ENCODE measurements around the gene KIDINS220.
"Not testable (repeated sequence)": the region's sequence is repeated elsewhere in the genome, so short reads cannot be mapped to it uniquely, and the experiment has no call there.

KIDINS220 gene

DNA sequence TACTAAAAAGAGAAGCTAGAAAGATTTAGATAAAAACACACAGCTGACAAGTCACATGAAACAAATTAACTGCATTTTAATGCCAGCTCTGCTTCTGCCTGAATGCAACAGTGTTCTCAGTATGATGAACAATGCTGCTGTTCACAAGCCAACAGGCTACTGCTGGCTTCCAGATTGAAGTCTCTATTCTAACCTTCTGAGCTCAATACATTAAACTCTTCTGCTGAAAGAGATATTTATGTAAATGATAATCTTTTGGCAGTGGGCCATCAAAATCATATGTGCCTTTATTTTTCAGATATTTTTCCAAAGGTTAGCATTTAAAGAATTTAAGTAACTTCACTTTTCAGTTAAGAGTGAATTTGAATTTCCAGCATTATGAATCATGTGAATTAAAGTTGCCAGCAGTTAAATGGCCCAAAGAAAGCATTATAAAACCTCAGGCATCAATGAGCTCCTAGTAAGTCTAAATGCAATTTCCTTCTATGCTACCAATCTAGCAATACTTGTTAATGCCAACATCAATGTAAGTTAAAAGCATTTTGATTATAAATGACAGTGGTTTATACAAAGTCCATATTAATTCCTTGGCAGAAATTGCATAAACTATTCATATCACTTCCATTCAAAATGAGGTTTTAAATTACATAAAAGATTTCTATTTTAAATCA lies 83.2 kb downstream of the KIDINS220 start:
- H3K27ac Mint-ChIP-seq (ENCODE audit: low read depth), result no peak overlapping the region
- ATAC-seq (replicated peaks; ENCODE audit: extremely low read depth, poor library complexity, severe bottlenecking) (no peak), DNase-seq (ENCODE audit: low spot score in 2 of 2) (no peak)
- H3K27me3 Mint-ChIP-seq, result no peaks in the 10 kb centered on the region
- H3K4me3 Mint-ChIP-seq, result no peak overlapping the region
- H3K36me3 Mint-ChIP-seq (ENCODE audit: insufficient read depth), result peaks cover 11% of the 10 kb centered on the region
- H3K9me3 Mint-ChIP-seq, result no peaks in the 10 kb centered on the region
- H3K4me1 Mint-ChIP-seq, result peaks cover 6% of the 10 kb centered on the region

- Mint-ChIP-seq H3K4me1 (peaks cover 6% of the 10 kb centered on the region), H3K27ac (ENCODE audit: low read depth) (no peak overlapping the region), H3K27me3 (no peaks in the 10 kb centered on the region), H3K36me3 (ENCODE audit: insufficient read depth) (peaks cover 11% of the 10 kb centered on the region), H3K4me3 (no peak overlapping the region), H3K9me3 (no peaks in the 10 kb centered on the region)
- ATAC-seq (replicated peaks; ENCODE audit: extremely low read depth, poor library complexity, severe bottlenecking) (no peak), DNase-seq (ENCODE audit: low spot score in 2 of 2) (no peak)
These were observed 83.8 kb downstream of the KIDINS220 start for GRCh38 chr2:8753609-8754008.

- no peak overlapping the region for H3K4me3 Mint-ChIP-seq
- ATAC-seq (replicated peaks; ENCODE audit: extremely low read depth, poor library complexity, severe bottlenecking), result no peak
- no peaks in the 10 kb centered on the region for H3K27me3 Mint-ChIP-seq
- DNase-seq (ENCODE audit: low spot score in 2 of 2), result no peak
- peaks cover 11% of the 10 kb centered on the region for H3K36me3 Mint-ChIP-seq (ENCODE audit: insufficient read depth)
- peaks cover 6% of the 10 kb centered on the region for H3K4me1 Mint-ChIP-seq
- H3K27ac Mint-ChIP-seq (ENCODE audit: low read depth), result no peak overlapping the region
- H3K9me3 Mint-ChIP-seq, result no peaks in the 10 kb centered on the region
These were observed 85.0 kb downstream of the KIDINS220 start for GRCh38 chr2:8752385-8752784.

DNA sequence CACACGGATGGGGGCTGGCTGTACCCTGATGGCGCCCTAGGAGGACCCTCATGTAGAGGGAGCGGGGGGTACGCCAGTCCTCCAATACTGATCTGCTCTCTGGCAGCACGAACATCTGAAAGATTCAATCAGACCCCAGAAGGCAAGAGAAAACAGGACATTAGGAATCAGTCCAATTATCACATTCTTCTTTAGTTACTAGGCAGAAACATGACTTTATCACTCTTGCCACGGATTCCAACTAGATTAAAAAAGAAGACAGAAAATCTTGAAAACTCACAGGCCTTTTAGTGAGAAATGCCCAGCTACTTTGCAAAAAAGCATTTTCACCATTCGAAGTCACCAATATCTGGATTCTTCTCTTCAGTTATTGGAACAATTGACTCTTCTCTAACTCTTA lies 87.2 kb downstream of the KIDINS220 start:
- Mint-ChIP-seq H3K36me3 (ENCODE audit: insufficient read depth) (peaks cover 15% of the 10 kb centered on the region), H3K27me3 (no peaks in the 10 kb centered on the region), H3K4me1 (peaks cover 6% of the 10 kb centered on the region), H3K4me3 (no peak overlapping the region), H3K9me3 (no peaks in the 10 kb centered on the region), H3K27ac (ENCODE audit: low read depth) (no peak overlapping the region)
- no peak for DNase-seq (ENCODE audit: low spot score in 2 of 2)
- ATAC-seq (replicated peaks; ENCODE audit: extremely low read depth, poor library complexity, severe bottlenecking), result no peak

DNA sequence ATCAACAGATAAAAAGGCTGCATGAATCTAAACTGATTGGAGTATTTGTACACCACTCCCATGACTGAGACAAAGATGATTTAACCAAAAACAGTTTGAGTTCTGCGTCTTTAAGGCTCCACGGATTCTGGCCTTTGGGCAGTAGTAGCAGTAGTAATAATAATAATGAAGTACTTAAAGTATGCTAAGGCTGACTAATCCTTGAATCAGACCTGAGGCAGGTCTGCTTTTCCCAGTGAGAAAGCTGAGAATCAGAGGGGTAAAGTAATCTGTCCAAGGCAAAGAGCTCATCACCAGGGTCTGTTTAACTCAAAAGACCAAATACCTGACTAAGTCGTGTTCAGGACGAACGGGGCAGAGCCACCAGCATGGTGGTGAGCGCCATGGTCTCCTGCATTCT lies 94.2 kb downstream of the KIDINS220 start:
- no peaks in the 10 kb centered on the region for H3K27me3 Mint-ChIP-seq

GRCh38 chr2:8740136-8740535 lies 97.3 kb downstream of the KIDINS220 start:
- ATAC-seq (replicated peaks; ENCODE audit: extremely low read depth, poor library complexity, severe bottlenecking), result no peak

More for the DNA sequence above, 94.2 kb downstream of the KIDINS220 start:
- Mint-ChIP-seq H3K27ac (ENCODE audit: low read depth) (no peak overlapping the region), H3K4me1 (no peaks in the 10 kb centered on the region), H3K36me3 (ENCODE audit: insufficient read depth) (peaks cover 12% of the 10 kb centered on the region), H3K9me3 (no peaks in the 10 kb centered on the region), H3K4me3 (no peak overlapping the region)
- DNase-seq (ENCODE audit: low spot score in 2 of 2) (no peak), ATAC-seq (replicated peaks; ENCODE audit: extremely low read depth, poor library complexity, severe bottlenecking) (no peak)

DNA sequence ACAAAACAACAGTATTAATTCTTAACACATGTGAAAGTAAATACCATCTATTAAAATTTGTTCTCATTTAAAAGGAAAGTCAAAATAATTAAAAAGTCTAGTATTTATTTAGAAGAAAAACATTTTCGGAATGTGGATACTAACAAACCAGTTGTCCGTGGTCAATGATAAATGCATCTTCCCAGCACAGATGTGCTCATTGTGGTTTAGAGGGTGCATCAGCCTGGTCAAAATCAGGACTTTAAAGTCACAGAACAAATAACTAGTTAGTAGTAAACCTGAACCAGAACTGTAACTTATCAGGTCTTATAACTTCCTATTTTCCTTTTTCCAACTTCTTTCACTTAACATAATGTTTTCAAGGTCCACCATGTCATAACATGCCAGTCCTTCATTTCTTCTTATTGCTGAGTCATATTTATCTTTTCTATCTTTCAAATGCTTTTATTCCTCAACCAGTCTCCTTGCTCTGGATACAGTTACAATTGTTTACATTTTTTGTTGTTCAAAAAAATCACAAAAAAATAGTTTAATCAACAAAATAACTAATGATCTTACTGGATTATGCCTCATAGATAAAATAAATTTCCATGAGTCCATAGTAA lies 99.7 kb downstream of the KIDINS220 start:
- DNase-seq (ENCODE audit: low spot score in 2 of 2), result no peak
- Mint-ChIP-seq H3K36me3 (ENCODE audit: insufficient read depth) (peaks cover 25% of the 10 kb centered on the region), H3K4me3 (no peak overlapping the region), H3K27me3 (no peaks in the 10 kb centered on the region), H3K4me1 (no peaks in the 10 kb centered on the region), H3K9me3 (no peaks in the 10 kb centered on the region), H3K27ac (ENCODE audit: low read depth) (no peak overlapping the region)
- ATAC-seq (replicated peaks; ENCODE audit: extremely low read depth, poor library complexity, severe bottlenecking), result no peak

More at GRCh38 chr2:8740136-8740535, 97.3 kb downstream of the KIDINS220 start:
- Mint-ChIP-seq H3K9me3 (no peaks in the 10 kb centered on the region), H3K4me3 (no peak overlapping the region), H3K36me3 (ENCODE audit: insufficient read depth) (peaks cover 16% of the 10 kb centered on the region), H3K4me1 (no peaks in the 10 kb centered on the region), H3K27me3 (no peaks in the 10 kb centered on the region), H3K27ac (ENCODE audit: low read depth) (no peak overlapping the region)
- no peak for DNase-seq (ENCODE audit: low spot score in 2 of 2)

GRCh38 chr2:8732601-8733000 lies 104.8 kb downstream of the KIDINS220 start:
- Mint-ChIP-seq H3K27me3 (no peaks in the 10 kb centered on the region), H3K36me3 (ENCODE audit: insufficient read depth) (peaks cover 37% of the 10 kb centered on the region), H3K27ac (ENCODE audit: low read depth) (no peak overlapping the region), H3K4me3 (no peak overlapping the region), H3K4me1 (no peaks in the 10 kb centered on the region), H3K9me3 (no peaks in the 10 kb centered on the region)
- DNase-seq (ENCODE audit: low spot score in 2 of 2) (no peak), ATAC-seq (replicated peaks; ENCODE audit: extremely low read depth, poor library complexity, severe bottlenecking) (no peak)

- Mint-ChIP-seq H3K36me3 (ENCODE audit: insufficient read depth) (peaks cover 26% of the 10 kb centered on the region), H3K4me1 (no peaks in the 10 kb centered on the region), H3K27me3 (no peaks in the 10 kb centered on the region), H3K4me3 (no peak overlapping the region), H3K9me3 (no peaks in the 10 kb centered on the region), H3K27ac (ENCODE audit: low read depth) (no peak overlapping the region)
- no peak for DNase-seq (ENCODE audit: low spot score in 2 of 2)
- ATAC-seq (replicated peaks; ENCODE audit: extremely low read depth, poor library complexity, severe bottlenecking), result no peak
These were observed 107.5 kb downstream of the KIDINS220 start for GRCh38 chr2:8729939-8730338.

DNA sequence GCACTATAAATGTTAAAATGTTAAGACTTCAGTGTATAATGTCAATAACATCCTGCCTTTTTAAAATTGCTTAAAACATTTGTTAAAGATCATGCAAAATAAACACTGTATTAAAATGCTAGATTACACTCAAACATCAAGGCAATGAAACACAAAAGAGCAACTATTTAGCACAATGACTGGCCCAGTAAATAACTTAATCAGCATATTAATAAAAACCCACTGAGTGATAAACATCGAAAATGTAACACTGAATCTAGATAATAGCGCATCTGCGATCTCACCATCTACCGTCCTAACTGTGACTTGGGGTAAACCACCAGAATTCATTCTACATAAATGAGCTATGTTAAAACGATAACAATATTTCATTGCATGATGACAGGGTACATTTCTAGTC lies 108.3 kb downstream of the KIDINS220 start:
- H3K4me1 Mint-ChIP-seq; DNase-seq (ENCODE audit: low spot score in 2 of 2); H3K27me3 Mint-ChIP-seq; H3K9me3 Mint-ChIP-seq; ATAC-seq (replicated peaks; ENCODE audit: extremely low read depth, poor library complexity, severe bottlenecking); H3K27ac Mint-ChIP-seq (ENCODE audit: low read depth); H3K4me3 Mint-ChIP-seq: not testable (repeated sequence)
- peaks cover 23% of the 10 kb centered on the region for H3K36me3 Mint-ChIP-seq (ENCODE audit: insufficient read depth)

DNA sequence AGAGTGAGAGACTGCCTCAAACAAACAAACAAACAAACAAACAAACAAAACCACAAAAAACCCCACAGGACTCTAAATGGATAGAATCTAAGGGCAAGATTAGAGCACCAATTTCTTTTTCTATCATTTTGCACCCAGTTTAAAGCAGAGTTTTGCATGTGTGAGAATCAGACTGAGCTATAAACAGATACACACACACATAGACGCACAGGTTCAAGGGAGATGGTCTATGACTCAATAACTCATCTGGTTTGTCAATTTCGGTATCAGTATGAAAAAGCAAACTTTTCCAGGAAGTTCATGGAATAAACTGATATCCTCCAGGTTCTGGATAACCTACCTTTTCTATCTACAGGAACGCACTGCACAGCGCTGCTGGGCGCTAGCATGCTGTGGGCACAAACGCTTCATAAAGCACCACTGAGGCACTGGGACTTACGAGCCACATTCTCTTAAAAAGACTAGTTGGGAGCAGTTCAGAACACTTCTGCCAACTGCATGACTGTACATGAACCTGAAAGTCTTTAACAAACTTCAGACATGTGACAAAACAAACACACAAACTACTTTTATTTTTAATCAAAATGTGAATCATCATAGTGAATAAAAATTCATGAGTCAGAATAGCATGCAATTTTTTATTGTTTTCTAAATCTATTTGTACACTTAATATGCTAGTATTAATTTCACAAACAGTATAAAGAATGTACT lies 109.0 kb downstream of the KIDINS220 start:
- DNase-seq (ENCODE audit: low spot score in 2 of 2), result no peak
- Mint-ChIP-seq H3K27ac (ENCODE audit: low read depth) (no peak overlapping the region), H3K9me3 (no peaks in the 10 kb centered on the region), H3K36me3 (ENCODE audit: insufficient read depth) (peaks cover 21% of the 10 kb centered on the region), H3K4me3 (no peak overlapping the region), H3K4me1 (no peaks in the 10 kb centered on the region), H3K27me3 (no peaks in the 10 kb centered on the region)
- ATAC-seq (replicated peaks; ENCODE audit: extremely low read depth, poor library complexity, severe bottlenecking), result no peak

- Mint-ChIP-seq H3K36me3 (ENCODE audit: insufficient read depth) (peaks cover 10% of the 10 kb centered on the region), H3K4me3 (no peak overlapping the region), H3K9me3 (no peaks in the 10 kb centered on the region), H3K27ac (ENCODE audit: low read depth) (no peak overlapping the region), H3K27me3 (no peaks in the 10 kb centered on the region), H3K4me1 (no peaks in the 10 kb centered on the region)
- ATAC-seq (replicated peaks; ENCODE audit: extremely low read depth, poor library complexity, severe bottlenecking), result no peak
- DNase-seq (ENCODE audit: low spot score in 2 of 2), result no peak
These were observed 111.6 kb downstream of the KIDINS220 start for GRCh38 chr2:8725838-8726237.

DNA sequence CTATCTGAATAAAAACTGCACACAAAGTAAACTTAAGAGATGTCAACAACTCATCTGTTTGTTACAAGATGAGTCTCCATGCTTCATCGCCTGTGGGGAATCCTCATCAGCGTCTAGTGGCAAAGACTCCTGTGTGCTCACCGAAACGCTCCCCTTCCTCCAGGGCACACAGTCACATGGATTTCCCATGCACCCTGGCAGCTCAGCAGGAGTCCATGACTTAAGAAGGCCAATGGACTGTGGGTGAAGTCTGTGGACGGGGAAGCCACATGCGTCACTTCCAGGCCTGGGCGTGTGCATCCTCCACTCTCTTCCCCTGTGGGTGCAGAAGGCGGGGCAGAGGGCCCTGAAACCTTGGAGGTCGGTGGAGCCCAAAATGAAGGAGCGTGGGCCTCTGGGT lies 114.4 kb downstream of the KIDINS220 start:
- DNase-seq (ENCODE audit: low spot score in 2 of 2), result no peak
- no peak overlapping the region for H3K4me3 Mint-ChIP-seq

More for the DNA sequence above, 114.4 kb downstream of the KIDINS220 start:
- Mint-ChIP-seq H3K4me1 (no peaks in the 10 kb centered on the region), H3K27ac (ENCODE audit: low read depth) (no peak overlapping the region), H3K27me3 (no peaks in the 10 kb centered on the region), H3K9me3 (no peaks in the 10 kb centered on the region), H3K36me3 (ENCODE audit: insufficient read depth) (peaks cover 2% of the 10 kb centered on the region)
- ATAC-seq (replicated peaks; ENCODE audit: extremely low read depth, poor library complexity, severe bottlenecking), result no peak

Measured in central memory CD8-positive, alpha-beta T cell (primary cell).